Measurements from ENCODE around the gene CNDP1.

DNA sequence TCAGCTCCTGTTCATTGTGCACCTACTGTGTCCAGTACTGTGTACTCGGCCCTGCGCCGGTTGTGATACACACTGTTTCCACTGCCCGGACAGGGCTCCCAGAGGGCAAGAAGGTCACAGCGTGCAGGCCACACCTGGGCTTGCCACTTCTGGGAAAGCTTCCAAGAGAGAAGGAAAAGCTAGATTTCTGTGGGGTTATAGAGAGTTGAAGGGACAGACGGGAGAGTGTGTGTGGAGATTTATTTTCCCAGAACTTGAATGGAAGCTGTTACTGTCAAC, 3.8 kb upstream of the CNDP1 start:
- TF ChIP-seq GABPA (IDR thresholded peaks at IDR 0.05 in 1 of 2, conservative IDR thresholded peaks at IDR 0.05 in 1 of 2) (no peak), TAF1 (conservative IDR thresholded peaks at IDR 0.05) (no peak), YY1 (IDR thresholded peaks at IDR 0.05) (no peak), RAD21 (IDR thresholded peaks at IDR 0.05) (no peak), HNF4G (IDR thresholded peaks at IDR 0.05) (no peak), JUND (IDR thresholded peaks at IDR 0.05) (no peak), FOXA1 (IDR thresholded peaks at IDR 0.05) (no peak)
- TF ChIP-seq, protein P1, sequence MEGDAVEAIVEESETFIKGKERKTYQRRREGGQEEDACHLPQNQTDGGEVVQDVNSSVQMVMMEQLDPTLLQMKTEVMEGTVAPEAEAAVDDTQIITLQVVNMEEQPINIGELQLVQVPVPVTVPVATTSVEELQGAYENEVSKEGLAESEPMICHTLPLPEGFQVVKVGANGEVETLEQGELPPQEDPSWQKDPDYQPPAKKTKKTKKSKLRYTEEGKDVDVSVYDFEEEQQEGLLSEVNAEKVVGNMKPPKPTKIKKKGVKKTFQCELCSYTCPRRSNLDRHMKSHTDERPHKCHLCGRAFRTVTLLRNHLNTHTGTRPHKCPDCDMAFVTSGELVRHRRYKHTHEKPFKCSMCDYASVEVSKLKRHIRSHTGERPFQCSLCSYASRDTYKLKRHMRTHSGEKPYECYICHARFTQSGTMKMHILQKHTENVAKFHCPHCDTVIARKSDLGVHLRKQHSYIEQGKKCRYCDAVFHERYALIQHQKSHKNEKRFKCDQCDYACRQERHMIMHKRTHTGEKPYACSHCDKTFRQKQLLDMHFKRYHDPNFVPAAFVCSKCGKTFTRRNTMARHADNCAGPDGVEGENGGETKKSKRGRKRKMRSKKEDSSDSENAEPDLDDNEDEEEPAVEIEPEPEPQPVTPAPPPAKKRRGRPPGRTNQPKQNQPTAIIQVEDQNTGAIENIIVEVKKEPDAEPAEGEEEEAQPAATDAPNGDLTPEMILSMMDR (IDR thresholded peaks at IDR 0.05; ENCODE audit: low read depth, low read length, missing input control): no peak
- TF ChIP-seq, protein P2, sequence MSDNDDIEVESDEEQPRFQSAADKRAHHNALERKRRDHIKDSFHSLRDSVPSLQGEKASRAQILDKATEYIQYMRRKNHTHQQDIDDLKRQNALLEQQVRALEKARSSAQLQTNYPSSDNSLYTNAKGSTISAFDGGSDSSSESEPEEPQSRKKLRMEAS (IDR thresholded peaks at IDR 0.05): no peak
- TF ChIP-seq, protein P3, sequence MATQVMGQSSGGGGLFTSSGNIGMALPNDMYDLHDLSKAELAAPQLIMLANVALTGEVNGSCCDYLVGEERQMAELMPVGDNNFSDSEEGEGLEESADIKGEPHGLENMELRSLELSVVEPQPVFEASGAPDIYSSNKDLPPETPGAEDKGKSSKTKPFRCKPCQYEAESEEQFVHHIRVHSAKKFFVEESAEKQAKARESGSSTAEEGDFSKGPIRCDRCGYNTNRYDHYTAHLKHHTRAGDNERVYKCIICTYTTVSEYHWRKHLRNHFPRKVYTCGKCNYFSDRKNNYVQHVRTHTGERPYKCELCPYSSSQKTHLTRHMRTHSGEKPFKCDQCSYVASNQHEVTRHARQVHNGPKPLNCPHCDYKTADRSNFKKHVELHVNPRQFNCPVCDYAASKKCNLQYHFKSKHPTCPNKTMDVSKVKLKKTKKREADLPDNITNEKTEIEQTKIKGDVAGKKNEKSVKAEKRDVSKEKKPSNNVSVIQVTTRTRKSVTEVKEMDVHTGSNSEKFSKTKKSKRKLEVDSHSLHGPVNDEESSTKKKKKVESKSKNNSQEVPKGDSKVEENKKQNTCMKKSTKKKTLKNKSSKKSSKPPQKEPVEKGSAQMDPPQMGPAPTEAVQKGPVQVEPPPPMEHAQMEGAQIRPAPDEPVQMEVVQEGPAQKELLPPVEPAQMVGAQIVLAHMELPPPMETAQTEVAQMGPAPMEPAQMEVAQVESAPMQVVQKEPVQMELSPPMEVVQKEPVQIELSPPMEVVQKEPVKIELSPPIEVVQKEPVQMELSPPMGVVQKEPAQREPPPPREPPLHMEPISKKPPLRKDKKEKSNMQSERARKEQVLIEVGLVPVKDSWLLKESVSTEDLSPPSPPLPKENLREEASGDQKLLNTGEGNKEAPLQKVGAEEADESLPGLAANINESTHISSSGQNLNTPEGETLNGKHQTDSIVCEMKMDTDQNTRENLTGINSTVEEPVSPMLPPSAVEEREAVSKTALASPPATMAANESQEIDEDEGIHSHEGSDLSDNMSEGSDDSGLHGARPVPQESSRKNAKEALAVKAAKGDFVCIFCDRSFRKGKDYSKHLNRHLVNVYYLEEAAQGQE (IDR thresholded peaks at IDR 0.05): no peak
